AML-193 (cell line): Measurements from ENCODE around the gene ALG10.
"Not testable (repeated sequence)": the region's sequence is repeated elsewhere in the genome, so short reads cannot be mapped to it uniquely, and the experiment has no call there.

Experiments used
- DNase-seq, 2 experiments: peaks; one replicate each; lab custom pipeline; 2025; lab: John Stamatoyannopoulos, UW

Gene ALG10, protein sequence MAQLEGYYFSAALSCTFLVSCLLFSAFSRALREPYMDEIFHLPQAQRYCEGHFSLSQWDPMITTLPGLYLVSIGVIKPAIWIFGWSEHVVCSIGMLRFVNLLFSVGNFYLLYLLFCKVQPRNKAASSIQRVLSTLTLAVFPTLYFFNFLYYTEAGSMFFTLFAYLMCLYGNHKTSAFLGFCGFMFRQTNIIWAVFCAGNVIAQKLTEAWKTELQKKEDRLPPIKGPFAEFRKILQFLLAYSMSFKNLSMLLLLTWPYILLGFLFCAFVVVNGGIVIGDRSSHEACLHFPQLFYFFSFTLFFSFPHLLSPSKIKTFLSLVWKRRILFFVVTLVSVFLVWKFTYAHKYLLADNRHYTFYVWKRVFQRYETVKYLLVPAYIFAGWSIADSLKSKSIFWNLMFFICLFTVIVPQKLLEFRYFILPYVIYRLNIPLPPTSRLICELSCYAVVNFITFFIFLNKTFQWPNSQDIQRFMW

DNA sequence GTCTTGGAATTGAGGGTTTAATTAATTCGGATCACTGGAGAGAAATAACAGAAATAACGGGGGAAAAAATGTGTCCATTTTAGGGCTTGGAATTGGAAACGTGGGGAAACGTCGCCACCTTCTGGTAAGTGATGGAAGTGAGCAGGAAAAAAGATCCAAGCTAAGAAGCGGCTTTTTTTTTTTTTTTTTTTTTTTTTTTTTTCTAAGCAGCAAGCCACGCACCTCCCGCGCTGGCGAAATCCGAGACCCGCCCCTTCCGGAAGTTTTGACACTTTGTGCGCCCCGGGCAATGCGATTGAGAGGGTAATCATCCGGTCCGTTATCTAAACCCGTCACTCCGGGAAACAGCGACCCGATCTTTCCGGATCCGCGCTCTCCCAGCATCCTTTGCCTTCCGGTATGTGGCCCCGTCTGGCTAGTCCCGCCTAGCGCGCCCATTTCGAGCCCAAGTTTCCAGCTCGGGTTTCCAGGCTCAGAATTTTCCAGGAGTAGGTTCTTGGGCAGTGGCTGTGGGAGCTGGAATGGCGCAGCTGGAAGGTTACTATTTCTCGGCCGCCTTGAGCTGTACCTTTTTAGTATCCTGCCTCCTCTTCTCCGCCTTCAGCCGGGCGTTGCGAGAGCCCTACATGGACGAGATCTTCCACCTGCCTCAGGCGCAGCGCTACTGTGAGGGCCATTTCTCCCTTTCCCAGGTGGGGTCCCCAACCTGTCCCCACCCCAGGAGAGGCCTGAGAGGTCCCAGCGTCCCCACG, at the start of gene ALG10:
TSS of gene ALG10 (plus strand) at position 418 of the 752 bp plus-strand sequence. CDS start at position 522, 104 bp downstream.
- DNase-seq, result peak; percentile 84 to 85

DNA sequence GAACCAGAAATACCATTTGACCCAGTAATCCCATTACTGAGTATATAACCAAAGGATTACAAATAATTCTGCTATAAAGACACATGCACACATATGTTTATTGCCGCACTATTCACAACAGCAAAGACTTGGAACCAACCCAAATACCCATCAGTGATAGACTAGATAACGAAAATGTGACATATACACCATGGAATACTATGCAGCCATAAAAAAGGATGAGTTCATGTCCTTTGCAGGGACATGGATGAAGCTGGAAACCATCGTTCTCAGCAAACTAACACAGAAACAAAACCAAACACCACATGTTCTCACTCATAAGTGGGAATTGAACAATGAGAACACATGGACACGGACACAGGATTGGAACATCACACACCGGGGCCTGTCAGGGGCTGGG, 49.4 kb upstream of the ALG10 start:
- DNase-seq, result not testable (repeated sequence)

DNA sequence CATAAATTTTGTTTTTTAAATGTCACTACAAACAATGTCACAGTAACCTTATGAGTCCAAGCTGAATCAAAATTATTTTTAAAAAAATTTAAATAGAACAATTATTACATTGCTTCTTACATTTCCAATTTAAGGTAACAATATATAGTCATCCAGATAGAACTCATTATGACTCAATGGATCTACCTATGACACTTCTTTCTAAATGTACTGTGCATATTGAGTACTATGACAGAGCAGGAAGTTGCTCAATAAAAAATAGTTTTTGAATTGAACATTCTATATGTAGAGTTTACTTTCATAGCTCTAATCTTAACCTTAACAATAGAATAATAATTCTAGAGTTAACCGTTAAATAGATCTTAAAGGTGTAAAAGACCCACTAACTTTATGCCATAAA, 44.4 kb upstream of the ALG10 start:
- DNase-seq, result no peak

DNA sequence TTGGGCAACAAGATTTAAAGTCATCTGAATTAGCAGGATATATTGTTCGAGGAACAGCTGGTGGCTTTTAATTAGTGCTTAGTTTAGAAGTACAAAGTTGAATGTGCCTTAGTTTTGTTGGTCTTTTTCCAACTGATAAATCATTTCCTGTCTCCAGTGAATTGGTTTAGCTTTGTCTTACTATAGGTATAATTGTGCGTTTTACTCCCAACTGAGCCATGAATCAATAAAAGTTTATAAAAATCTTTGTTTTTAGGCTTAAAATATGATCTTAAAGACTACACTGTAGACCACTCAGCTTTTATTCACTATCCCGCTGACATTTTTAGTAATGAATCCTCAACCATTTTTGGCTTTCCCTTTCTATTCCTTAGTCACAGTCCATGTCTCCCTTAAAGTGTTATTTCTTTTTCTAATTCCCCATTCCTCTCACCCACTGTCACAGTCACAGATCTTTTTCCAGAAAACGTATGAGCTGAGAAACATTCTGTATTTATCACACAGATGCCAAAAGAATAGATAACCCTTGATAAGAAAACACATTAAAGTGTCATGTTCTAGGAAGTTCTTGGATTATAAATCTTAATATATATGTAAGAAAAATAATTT, 34.0 kb upstream of the ALG10 start:
- no peak for DNase-seq

DNA sequence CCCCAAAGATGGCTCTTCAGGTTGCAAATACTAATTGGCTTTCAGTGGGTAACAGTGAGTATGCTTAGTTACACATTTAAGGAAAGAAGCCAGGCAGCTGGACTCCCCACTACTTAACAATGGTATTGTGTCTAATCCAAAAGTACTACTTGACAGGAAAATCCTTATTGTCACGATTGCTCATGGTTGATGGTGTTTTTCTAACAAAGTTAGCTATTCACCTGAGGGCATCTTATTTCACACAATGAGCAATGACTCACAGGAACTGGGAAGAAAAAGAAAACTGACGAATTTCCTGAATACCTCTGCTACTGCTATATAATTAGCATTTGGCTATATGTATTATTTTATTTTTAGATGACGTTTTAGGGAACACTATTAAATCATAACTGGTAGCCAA, 33.4 kb upstream of the ALG10 start:
- no peak for DNase-seq

DNA sequence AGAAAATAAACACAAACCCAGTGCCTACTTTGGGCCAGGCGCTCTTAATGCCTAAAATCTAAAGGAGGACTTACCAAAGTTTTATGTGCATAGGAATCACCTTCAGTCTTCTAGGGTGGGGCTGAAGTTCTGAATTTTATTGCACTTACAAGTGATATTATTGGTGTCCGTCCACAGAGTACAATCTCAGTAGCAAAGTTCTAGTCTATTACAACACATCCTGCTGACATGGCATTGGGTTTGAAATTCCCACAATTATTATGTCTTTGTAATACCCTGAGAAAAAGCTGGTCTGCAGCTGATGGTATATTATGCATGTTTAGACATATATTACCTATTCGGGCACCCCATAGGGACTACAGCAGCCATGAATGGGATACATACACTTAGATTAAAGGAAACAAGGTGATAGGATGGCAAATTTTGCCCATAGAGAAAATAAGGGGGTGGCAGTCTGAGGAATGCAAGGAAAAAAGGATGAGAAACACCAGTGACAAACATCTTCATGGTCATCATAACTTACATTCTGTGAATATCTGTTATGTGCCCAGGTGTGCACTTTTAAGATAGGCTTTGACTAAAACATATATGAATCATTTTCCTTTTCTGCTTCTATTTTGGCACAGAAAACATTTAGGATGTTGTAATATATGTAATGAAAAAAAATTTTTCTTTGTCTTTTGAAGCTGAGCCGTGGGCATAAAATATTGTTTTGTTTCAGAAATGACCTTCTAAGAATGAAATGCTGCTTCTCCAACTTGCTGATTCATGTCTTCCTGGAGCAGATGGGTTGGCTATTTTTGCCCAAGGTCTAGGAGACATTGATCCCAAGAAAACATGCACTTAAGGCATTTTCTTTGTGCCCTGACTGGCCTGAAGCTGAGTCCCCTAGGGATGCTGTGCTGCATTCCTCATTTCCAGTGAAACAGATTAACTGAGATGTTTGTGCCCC, 27.2 kb upstream of the ALG10 start:
- no peak for DNase-seq

DNA sequence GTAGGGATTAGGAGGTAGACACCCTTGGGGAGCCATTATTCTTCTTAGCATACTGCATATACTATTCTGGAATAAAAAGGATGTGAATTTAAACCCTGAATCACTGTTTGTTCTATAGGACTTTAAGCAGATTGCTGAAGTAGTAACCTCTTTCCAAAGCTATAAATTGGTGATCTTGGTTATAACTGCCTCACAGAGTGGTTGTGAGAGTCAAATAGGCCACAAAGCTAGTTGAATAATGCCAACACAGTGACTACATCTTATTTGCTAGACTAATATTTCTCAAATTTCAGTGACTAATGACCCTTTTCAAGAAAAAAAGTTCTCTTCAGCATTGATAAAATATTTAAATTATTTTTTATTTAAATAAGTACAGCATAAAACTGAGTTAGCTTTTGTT, 13.5 kb upstream of the ALG10 start:
- not testable (repeated sequence) for DNase-seq

DNA sequence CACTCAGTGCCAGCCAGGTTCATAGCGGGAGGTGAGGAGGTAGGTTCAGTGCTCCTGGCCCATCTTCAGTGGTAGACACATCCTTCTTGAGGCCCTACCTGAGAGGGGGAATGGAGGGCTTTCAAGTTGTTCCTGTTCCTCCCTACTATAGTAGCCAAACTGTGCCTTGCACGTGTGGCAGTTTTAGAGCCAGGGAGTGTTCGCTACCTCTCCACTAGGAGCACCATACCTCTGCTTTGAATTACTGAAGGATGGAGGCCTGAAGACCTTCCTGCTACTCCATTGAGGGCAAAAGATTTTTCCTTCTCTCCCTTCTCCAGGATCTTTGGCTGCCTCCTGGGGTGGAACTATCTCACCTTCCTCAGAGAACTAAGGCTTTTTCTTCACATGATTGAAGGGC, 5.9 kb upstream of the ALG10 start:
- DNase-seq, result no peak

DNA sequence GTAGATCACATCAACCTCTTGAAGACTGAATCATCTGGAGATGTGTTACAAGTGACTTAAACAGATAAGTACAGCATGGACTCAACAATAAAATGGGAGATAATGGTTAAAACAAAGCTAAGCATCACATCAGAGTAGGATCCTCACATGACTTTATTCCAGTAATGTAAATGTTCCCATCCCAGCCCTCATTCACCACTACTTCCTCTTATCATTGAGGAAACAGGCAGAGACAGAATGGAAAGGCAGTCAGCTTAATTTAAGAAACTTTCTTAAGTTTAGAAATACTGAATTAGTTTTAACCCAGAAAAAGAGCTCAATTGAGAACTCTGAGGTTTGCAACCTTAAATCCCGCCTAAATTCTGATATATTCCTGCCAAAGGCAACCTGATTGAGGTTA, 1.2 kb upstream of the ALG10 start:
- no peak for DNase-seq

DNA sequence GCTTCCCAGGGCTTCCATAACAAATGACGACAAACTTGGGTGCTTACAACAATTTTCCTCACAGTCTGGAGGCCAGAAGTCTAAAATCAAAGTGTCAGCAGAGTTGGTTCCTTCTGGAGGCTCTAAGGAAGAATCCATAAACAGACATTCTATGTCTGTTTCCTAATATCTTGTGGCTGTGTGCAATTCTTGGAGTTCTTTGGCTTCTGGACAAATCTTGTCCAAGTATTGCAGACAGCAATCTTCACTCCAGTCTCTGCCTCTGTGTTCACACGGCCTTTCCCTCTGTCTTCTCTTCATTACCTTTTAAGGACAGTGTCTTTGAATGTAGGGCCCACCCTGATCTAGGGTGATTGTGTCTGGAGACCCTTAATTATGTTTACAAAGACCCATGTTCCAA, 5.4 kb downstream of the ALG10 start:
- not testable (repeated sequence) for DNase-seq

DNA sequence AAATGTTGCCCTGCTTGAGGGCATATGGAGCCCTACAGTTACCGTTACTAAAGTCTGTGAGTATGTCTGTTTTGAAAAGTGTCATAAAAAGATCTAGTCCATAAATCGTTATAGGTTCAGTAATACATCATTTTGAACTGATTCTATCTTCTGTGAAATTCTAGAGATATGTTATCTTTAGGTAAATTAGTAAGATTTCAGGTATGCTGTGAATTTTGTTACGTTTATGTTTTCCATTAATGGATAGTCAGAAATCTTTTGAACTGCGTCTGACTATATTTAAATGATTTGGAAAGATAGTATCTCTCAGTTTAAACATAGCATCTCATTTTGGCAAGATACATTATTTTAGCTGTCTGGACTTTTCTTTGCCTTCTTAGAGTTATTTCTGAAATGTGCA, 8.3 kb downstream of the ALG10 start:
- no peak for DNase-seq

DNA sequence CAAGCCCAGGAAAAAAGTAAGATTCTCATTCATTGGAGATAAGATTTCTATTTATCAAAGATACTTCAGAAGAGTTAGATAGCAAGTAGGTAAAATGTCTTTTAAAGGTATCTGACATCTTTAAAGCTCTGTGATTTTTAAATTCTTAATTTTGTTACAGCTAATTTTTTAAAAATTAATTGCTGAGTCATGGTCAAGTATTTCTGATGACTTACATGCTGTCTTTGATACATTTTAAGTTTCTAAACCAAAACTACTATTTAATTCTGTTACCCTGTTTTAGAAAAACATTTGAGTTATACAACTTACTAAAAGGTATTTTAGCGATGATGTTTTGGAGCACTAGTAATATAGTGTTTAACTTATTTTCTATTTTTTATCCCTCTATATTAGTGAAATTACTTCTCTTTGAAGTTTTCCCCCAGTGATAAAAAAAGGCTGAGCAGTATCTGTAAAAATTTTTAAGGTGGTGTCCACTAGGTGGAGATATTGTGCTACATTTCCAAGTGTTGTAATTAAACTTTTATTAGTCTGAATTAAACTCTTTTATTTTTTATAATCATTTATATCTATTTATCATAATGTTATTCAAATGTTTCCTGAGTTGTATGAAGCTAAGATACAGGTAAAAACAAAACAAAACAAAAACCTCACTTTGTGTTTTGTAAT, 11.5 kb downstream of the ALG10 start:
- DNase-seq, result peak; percentile 37 to 40

DNA sequence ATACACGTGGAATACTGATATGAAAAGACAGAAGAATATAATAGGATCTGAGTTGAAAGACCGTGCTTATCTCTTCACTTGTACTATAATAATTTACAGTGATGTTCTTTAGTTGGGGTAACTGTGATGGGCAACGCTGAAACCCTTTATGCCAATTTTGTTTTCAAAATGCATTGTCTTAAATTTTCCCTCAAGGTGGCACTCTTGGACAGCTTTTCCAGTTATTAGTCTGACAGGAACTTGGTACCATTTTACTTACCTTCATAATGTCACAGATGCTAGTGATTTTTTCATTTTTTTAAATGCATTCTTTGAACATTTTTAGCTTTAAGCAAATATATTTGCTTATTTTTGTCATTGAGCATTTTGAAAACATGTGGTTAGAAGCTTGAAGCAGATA, 16.1 kb downstream of the ALG10 start:
- DNase-seq, result peak in 1 of 2 experiments; percentile 21

DNA sequence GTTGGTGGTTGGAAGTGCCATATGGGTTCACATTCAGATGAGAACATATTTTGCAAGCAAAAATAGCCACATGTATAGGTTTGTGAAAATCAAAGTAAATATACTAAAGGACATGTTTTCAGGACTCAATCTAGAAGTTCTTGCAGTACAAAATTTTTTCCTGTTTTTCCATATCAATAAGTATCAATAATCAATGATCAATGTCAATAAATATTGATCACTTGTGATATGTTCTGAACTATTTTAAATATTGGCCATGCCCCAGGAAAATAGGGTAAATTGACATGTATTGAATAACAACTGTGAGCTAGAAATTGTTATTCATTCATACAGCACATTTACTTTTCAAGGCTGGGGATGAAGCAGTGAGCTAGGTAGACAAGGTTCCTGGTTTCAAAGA, 24.3 kb downstream of the ALG10 start:
- DNase-seq, result no peak

DNA sequence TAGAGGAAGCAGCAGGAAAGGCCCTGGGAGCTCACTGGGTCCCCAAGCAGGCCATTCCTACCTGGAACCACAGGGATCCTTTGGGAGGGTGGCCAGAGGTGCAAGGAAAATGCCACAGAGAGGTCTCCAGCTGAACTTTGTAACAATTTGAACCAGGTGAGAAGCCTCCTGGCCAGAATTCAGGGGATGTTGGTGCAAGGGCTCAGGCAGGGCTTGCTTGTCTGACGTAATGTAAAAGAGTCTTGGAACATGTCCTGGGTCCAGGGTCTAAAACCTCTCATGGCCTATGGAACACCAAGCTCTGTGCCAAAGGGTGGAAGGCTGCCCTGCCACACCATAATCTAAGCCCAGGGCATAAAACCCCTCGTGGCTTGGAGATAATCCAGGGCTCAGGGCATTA, 25.6 kb downstream of the ALG10 start:
- not testable (repeated sequence) for DNase-seq

DNA sequence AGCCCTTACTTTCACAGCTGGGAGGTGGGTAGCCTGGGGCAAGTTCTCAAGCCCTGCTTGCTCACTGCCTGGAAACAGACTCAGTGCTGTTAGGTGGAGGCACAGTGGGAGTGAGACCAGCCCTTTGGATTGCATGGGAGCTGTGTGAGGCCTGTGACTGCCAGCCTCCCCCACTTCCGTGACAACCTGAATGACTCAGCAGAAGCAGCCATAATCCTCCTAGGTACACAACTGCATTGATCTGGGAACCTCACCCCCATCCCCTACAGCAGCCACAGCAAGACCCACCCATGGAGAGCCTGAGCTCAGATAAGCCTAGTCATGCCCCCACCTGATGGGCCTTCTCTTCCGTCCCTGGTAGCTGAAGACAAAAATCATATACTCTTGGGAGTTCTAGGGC, 26.4 kb downstream of the ALG10 start:
- DNase-seq, result no peak

DNA sequence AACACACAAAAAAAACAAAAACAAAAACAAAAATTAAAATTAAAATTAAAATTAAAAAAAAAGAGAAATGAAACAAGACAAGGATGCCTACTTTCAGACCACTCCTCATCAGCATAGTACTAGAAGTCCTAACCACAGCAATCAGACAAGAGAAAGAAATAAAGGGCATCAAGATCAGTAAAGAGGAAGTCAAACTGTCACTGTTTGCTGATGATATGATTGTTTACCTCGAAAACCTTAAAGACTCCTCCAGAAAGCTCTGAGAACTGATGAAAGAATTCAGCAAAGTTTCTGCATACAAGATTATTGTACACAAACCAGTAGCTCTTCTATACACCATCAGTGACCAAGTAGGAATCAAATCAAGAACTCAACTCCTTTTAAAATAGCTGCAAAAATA, 29.2 kb downstream of the ALG10 start:
- no peak for DNase-seq

DNA sequence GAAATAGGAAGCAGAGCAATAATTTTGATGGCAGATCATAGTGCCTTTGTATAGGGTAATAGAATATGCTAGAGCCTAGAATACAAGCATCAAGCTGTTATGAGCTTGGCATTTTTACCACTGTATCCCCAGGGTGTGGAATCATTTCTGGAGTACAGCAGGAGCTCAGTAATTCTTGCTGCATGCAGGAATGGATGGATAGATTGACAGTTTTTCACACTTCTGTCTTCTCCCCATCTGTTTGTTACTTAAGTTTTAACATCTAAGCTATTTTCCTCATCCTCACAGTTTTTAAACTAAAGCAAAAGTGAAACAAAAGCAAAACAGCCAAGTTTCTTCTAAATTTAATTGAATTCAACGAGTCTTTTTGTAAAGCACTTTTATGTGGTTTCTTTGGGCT, 32.6 kb downstream of the ALG10 start:
- no peak for DNase-seq
